Fibroblast of peridontal ligament (primary cell): ENCODE results near the gene WDR45B.

Experiments used
- DNase-seq: peaks from one replicate; pipeline ENCODE4 v3.0.0-alpha.2; 2010; ENCODE audit errors: extremely low read depth

The WDR45B gene

GRCh38 chr17:82629748-82630147 is 18.5 kb downstream of the WDR45B start:
- DNase-seq: no peak

- no peak for DNase-seq
These were observed 20.8 kb downstream of the WDR45B start for GRCh38 chr17:82627405-82627804.

GRCh38 chr17:82623707-82624106 is 24.5 kb downstream of the WDR45B start:
- peak; percentile 11 for DNase-seq

- no peak for DNase-seq
These were observed 28.6 kb downstream of the WDR45B start for GRCh38 chr17:82619641-82620040.

- no peak for DNase-seq
These were observed 29.0 kb downstream of the WDR45B start for GRCh38 chr17:82619211-82619610.

GRCh38 chr17:82616021-82616711 is 32.1 kb downstream of the WDR45B start:
- no peak for DNase-seq

GRCh38 chr17:82615084-82616020 is 32.9 kb downstream of the WDR45B start:
- DNase-seq: no peak

GRCh38 chr17:82614095-82614631 is 34.1 kb downstream of the WDR45B start:
- no peak for DNase-seq

GRCh38 chr17:82613283-82614094 is 34.8 kb downstream of the WDR45B start:
- DNase-seq: no peak

- DNase-seq: peak; percentile 37
These were observed 36.8 kb downstream of the WDR45B start for GRCh38 chr17:82611140-82612058.

GRCh38 chr17:82609655-82610054 is 38.6 kb downstream of the WDR45B start:
- no peak for DNase-seq

- DNase-seq: no peak
These were observed 39.4 kb downstream of the WDR45B start for GRCh38 chr17:82608816-82609215.

GRCh38 chr17:82605939-82606600 is 42.2 kb downstream of the WDR45B start:
- no peak for DNase-seq

GRCh38 chr17:82604532-82604931 is 43.7 kb downstream of the WDR45B start:
- DNase-seq: no peak

GRCh38 chr17:82603981-82604448 is 44.2 kb downstream of the WDR45B start:
- DNase-seq: peak; percentile 22

- DNase-seq: no peak
These were observed 45.1 kb downstream of the WDR45B start for GRCh38 chr17:82602986-82603710.

GRCh38 chr17:82602487-82602886 is 45.8 kb downstream of the WDR45B start:
- DNase-seq: no peak

- no peak for DNase-seq
These were observed 46.7 kb downstream of the WDR45B start for GRCh38 chr17:82601447-82602000.
